Measurements from ENCODE around the gene CDH13. TPM values are rescaled to one million over a fixed set of nuclear protein-coding genes. Genes with fewer than 3 reads are reported as not detected.

CDH13 gene
- total RNA-seq, 1 donor from 2014 or later, result 28.9 TPM

DNA sequence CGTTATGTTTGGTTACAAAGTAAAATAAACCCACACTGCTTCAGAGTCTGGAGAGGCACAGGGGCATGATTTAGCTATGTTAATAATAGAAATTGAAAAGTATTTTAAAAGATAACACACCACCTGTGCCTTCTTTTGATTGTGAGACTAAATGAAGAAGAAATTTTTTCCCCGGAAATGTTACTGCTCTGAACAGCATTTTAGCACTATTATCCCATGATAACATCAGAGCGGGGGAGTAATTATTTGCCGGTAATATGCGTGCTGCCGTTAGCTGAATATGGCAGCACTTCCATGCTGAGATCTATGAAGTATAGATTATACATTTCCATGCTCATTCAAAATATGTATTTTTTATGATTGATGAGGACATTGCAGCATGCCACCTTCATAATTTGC lies 680.8 kb downstream of the CDH13 start:
- no peak for DNase-seq

DNA sequence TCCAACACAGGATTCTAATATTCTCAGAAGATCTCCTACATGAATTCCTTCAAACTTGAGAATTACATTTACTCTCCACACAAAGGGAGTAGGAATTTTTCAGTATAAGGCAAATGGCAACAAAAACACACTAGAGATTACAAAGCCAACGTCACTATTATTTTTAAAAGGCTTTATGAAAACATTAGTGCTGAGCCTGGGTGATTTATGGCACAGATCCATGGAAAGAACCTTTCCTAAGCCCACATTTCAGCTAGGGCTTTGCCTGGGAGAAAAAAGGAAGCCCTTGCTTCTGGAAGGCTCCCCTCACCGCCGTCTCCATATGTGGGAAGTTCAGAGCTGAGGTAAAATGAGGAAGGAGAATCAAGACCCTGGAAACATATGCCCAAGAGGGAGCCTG lies 681.6 kb downstream of the CDH13 start:
- no peak for DNase-seq

DNA sequence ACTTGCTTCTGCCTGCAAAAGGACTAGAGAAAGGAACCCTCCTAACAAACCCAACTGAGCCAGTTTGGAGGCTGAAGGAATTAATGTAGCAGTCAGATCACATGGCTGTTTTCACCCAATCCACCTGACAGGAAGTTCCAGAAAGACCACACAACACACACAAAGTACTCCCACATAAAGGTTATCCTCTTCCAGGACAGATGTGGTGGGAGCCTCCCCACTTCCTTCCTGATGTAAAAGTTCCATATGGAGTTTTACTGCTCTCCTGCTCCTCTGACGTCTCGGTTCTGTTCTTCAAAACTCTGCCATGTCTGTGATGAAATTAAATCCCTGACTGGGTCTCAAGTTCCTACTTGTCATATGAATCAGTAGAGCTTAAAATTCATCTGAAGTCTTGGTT lies 684.0 kb downstream of the CDH13 start:
- DNase-seq, result no peak

DNA sequence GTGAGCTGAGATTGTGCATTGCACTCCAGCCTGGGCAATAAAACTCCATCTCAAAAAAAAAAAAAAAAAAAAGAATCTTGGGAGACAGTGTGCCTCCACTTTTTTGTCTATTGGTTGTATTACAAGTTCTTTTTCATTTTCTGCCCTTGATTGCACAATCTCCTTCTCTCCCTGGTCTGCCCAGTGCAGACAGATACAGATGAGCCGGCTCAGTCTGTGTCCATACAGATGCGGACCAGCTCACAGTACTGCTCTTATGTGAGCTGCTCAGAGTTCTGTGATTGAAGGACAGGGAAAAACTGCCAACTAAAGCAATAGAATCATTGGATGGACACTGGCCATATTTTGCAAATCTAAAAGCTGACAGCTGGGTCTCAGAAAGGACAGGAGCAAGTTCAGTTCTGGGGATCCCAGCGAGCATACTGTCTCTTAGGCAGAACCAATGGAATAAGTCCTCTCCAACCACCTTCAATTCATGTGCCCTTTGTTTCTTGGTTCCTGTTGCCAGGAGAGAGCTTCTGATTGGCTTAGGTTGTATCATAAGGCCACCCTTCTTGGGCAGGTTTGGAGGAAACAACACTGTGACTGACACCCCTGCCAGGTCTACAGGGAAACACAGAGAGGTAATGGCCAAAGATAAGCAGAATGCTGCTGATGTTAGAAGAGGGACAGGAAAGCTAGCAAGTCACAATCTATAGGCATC lies 685.4 kb downstream of the CDH13 start:
- DNase-seq, result no peak

DNA sequence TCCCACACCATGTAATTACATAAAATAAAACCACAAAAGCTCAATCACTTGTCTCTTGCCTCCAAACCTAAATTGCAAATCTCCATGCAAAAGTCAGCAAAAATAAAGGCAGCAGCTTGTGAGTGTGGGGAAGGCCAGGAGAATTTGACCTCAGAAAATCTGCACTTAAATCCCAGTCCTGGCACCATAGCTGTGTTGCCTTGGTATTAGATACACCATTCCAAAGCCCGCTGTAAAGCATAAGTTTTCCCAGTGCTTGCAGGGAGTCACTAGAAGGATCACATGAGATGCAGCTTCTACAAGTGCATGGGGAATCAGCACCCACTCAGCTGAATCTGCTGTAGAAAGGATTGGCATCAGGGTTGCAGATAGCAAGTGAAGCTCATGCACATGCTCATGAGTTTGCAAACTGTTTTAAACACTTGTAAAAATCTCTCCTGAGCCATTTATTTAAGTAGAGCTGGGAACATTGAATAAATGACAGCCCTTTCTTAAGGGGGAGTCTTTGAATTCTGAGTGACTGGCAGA lies 686.0 kb downstream of the CDH13 start:
- no peak for DNase-seq

DNA sequence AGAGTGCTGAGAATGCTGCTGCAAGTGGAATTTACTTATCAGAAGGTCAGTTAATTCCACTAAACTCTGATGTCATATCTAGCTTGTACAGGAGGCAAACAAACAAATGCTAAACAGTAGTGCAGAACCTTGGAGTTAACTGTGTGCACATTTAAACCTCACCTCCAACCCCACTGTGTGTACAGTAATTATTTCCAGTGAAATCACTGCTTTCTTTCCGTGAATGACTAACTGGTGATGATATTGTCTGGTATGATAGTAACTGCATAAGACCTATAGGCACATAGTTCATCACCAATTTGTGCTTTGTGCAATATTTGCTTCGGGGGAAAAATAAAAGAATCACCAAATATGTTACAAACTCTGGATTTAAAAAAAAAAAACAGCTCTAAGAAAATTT lies 688.5 kb downstream of the CDH13 start:
- no peak for DNase-seq

DNA sequence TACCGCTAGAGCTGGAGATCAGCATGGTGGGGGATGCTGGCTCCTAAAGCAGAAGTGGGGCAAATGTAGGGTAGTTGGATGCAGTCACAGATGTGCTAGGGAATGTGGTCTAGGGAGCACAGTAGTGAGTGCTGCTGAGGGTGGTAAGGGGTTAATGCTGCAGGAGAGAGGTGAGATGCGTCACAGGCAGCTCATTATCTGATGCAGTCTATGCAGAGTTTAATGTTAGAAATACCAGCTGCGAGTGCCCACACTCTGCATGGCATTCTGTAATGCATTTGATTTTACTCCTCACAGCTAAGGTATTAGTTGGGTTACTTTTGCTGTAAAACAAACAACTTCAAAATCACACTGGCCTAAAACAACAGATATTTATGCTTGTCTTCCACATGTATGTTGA lies 689.7 kb downstream of the CDH13 start:
- no peak for DNase-seq

DNA sequence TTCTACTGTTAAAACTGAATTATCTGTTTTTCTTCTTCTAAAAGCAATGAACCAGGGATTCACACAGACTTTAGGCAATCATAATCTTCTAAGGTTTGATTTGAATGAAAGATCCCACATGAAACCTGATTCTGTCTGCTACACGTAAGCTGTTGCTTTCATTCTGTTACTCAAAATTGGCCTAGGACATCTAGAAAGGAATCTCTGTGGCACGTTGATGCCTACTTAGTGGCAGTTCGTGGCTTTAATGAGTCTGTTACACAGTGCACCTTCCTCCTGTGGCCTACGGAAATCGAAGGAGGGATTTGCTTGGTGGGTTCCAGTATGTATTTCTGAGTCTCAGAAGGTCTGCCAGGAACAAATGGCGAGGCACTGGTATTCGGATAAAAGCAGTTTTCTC lies 691.6 kb downstream of the CDH13 start:
- no peak for DNase-seq

DNA sequence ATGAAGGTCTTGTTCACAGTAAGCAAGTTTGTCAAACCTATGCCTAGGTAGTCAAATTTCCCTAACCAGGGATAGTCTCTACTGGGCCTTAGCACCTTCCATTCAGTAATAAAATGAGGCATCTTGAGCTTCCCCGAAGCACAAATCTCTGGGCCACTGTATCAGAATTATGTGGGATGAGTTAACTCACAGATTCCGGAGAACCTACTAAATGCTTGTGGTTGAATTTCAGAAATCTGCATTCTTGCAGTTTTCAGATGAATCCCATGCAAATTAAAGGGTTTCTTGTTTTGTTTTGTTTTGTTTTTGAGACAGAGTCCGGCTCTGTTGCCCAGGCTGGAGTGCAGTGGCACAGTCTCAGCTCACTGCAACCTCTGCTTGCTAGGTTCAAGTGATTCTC lies 702.2 kb downstream of the CDH13 start:
- no peak for DNase-seq

DNA sequence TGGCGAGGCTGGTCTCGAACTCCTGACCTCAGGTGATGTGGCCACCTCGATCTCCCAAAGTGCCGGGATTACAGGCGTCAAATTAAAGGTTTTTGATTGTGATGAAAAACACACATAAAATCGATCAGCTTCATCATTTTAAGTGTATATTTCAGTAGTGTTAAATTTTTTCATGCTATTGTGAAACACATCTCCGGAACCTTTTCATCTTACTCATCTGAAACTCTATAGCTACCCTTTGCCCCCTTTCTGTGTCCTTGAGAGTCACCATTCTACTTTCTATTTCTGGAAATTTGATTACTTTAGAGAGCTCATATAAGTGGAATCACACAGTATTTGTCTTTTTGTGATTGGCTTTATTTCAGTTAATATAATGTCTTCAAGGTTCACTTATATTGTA lies 702.7 kb downstream of the CDH13 start:
- no peak for DNase-seq

DNA sequence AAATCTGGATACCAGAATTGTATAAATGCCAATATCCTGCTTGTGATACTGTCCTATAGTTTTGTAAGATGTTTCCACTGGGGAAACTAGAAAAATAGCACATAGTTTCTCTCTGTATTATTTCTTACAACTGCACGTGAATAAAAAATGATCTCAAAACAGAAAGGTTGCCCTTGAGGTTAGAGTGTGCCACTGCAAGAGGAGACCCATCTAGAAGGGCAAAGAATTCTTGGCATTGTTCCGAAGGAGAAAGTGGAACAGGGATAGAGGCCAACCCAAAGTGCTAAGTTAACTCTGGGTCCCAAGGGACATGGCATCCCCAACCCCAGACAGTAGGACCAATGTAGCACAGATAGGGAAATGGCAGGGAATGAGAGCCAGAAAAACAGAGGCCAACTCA lies 703.5 kb downstream of the CDH13 start:
- DNase-seq, result no peak

DNA sequence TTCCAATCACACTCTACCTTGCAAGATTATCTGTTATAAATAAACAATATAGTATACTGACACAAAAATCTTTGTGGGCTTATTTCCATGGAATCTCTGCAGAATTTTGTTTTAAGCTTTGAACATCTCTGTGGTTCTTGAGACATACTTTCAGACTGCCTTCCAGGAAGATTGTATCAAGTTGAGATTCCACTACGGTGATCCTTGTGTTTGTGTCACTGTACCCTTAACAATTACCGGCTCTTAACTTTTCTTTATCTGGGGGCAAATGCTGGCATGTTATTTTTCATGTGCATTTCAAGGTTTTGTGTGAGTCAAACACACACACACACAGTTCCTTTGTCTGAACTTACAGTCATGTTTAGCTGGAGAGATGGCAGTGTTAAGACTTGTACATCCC lies 708.3 kb downstream of the CDH13 start:
- DNase-seq, result no peak

DNA sequence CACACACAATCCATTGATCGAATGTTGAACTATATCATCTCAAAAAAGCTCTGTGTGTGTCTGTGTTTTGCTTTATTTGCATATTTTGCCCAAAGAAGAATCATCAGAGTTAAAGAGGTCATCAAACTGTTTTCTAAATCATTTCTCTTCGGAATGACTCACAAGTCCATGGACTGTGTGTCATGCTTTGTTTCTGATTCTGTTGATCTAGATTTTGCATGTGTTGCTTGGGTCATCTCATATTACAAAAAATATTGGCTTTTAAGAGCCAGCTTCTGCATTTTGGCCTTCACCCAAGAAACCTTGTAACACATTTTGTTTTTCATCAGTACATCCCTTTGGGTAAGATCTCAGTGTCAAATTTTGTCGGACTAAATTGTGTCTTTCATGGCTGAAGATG lies 709.8 kb downstream of the CDH13 start:
- DNase-seq, result no peak

DNA sequence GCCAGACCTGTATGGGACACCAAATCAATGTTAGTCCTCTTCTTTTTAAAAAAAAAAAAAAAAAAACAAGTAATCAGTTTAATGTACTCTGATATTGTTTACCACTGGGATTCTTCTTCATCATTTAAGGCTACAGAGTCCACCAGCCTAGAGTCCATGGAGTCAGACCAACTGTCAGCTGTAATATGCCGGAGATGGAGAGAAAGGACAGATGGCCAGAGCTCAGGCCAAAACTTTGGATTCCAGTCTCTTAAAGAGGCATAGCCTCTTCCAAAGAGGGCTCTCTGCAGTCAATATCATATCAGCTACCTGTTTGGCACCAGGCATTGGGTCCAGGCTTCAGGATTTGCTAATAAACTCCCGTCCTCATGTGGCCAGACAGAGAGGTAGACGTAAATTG lies 711.4 kb downstream of the CDH13 start:
- no peak for DNase-seq

DNA sequence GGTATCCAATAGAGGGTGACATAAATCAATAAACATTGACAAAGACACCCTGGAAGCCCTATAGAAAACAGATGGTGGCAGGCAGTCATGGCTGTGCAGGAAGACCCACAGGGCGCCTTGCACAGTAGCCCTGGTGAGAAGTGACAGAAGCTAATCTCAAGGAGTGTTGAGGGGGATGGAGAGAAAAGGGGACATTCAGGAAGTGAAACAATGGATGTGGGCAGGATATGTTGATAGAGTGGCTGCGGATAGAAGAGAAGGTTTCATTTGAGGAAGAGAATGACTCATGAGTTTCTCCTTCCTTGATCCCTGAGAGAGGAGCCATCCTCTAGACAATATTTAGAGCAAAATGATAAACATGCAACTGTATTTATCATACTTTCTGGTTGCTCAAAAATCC lies 712.2 kb downstream of the CDH13 start:
- DNase-seq, result no peak

DNA sequence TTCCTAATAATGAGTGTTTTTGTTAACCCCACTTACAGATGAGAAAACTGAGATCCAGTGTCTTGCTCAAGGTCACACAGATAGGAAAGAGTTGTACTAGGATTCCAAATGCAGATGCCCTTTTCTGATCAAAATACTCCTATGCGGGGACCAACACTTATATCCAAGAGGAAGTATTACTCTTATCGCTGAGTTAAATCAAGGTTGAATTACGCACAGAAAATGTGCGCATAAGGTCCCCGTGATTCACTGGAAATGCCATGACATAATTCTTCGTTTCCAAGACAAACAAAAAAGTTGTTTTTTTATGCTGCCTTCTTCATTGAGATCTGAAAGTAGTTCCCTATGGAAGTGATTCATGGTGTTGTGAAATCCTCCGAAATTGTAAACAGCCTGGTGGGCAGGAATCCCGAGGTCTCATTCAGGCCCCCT lies 717.2 kb downstream of the CDH13 start:
- DNase-seq, result no peak

DNA sequence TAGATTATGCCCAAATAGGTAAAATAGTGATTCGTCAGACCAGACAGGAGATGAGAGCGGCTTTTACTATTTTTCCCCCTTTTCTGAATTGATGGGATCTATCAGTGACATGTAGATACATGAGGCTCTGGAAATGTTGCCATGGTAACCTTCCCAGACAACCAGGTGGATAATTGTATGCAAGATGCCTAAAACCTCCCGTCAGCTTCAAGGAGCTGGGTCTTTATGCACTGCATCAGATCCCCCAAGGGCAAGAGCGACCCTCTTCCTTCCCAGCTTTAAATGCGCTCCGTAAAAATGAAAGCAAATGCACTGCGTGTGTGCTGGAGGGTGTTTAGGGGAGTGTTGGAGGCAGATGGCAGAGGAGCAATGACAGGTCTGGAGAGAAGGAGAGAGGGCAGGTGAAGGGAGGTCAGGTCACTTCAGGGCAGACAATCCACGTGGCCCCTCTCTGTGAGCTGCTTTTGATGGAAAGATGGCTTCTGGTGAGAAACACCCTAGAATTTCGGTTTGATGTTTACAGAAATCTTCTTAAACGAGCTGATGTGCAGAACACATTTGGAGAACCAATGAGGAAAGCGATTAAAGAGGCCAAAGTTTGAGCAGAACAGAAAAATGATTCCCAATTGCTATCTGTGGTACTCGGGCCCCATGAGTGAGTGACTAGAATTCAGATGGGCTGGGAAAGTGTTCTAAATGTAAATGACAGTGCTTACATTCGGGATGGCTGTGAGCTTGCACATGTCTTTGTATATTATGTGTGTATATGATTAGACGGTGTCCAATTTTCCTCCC lies 719.3 kb downstream of the CDH13 start:
- DNase-seq, result no peak

DNA sequence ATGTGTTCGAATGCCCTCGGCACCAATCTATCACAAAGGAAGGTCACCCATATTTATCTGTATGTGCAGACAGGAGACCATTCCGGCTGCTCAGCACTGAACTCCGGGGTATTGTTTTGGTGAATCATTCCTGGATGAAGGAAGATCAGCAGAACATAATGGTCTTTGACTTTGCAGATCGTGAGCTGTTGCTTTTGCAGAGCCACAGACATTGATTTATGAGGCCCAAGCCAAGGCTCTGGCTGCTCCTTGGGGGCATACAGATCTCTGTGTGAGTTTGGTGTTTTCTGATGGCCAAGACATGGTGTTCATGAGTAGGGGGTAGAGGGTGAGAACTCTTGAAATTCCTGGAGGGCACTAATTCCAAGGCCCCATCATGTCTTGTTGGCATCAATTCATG lies 722.2 kb downstream of the CDH13 start:
- no peak for DNase-seq

DNA sequence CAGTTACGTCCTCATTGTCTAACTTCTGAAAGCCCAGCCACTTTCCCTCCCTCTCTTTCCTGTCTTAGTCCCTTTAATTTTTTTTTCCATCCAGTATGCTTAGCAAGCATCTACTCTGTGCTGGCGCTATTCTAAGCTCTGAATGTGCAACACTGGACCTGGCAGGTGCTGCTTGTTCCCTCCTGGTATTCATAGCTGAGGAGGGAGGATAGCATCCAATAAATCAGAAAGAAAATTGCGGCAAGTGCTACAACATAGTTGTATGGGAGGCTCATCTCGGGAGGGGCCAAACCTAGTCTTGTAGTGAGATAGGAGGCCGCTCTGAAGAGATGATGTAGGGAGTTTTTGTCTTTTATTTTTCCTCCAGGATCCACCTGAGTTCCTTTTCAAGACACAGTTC lies 723.7 kb downstream of the CDH13 start:
- no peak for DNase-seq

DNA sequence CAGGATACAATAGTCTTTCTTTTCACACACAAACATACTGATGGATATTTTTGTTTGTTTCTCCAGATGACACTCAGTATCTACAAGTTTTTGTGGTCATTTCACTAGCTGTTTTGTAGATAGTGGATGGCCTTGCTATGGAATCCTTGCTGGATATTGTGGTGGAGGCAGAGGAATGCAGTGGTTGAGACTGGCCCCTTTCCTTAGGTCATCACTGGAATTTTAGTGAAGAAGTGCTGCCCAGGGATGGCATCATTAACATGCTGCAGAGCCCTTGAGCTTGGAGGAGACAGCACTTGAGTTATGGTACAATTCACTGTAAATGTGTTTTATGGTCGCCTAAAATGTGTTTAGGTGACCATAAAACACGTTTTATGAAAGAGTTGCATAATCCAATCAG lies 725.1 kb downstream of the CDH13 start:
- no peak for DNase-seq

DNA sequence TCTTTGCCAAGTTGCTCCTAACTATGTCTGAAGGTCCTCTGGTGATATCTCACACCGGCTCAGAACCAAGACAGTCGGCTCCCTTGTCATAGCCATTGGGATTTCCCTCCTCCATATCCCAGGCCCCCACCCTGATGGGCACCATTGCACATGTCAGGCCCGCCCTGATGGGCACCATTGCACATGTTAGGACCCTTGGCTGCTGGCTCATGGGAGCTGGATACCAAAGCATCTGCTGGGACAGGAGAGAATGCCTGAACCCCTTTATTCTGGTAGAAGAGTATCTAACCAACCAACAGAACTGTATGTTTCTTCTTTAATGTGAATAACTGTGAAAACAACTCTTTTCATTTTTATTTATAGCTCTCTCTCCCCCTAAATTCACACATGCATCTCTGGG lies 726.5 kb downstream of the CDH13 start:
- no peak for DNase-seq

DNA sequence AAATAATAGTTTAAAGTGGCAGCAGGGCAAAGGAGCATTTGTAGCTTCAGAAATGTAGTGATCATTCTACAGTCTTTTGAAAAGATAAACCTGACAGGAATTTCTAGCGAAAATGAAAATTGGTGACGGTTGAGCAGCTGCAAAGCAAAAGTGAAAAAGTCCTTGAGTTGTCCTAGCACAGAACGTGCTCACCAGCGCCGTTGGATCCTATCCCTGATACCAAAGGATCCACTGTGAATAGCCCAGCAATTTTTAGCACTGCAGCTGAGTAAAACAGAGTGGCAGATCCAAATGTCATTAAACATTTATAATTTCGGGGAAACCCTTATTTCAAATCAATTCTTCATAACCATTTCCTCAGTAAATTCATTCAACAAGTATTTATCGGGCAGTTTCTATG lies 727.2 kb downstream of the CDH13 start:
- DNase-seq, result no peak

DNA sequence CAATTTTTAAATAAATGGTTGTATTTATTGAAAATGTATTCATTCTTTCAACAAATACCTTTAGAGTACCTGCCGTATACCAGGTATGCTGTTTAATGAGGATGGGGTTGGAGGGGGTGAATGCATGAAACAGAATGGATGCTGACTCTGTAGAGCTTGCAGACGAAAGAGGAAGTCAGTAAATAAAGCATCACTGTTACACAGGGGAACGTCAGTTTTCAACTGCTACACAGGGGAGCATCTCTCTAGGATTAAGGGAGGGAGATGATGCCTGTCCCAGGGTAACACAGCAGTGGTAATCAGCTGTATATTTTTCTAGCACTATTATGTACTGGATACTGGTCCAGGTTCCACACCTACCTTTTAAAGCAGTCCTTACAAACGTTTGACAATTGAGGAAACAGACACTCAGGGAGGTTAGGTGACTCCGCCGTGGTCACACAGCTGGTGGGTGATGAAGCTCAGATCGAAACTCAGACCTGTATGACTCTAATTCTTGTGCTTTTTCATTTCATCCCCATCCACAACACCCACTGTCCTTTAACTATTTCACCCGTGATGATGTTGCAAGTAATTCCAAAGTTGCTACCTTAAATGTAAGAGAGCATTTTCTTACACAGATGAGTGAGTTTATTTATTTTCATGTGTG lies 728.9 kb downstream of the CDH13 start:
- no peak for DNase-seq

All from skin of body (tissue), 2 donors.